Hippocampal formation (tissue), 2 donors: ENCODE measurements around the gene SLC22A4.

Source experiments
- DNase-seq, 2 donors: peaks; one replicate each; lab custom pipeline; 2025; lab: John Stamatoyannopoulos, UW

Gene SLC22A4

GRCh38 chr5:132376694-132377641 lies 82.8 kb downstream of the SLC22A4 start:
- DNase-seq: peak; percentile 61 to 75

GRCh38 chr5:132377738-132378137 lies 83.5 kb downstream of the SLC22A4 start:
- DNase-seq: no peak

GRCh38 chr5:132378580-132378979 lies 84.4 kb downstream of the SLC22A4 start:
- no peak for DNase-seq

- DNase-seq: no peak
Measured at GRCh38 chr5:132380047-132380446, 85.9 kb downstream of the SLC22A4 start.

- DNase-seq: no peak
Measured at GRCh38 chr5:132380741-132381140, 86.5 kb downstream of the SLC22A4 start.

- DNase-seq: no peak
Measured at GRCh38 chr5:132381614-132382013, 87.4 kb downstream of the SLC22A4 start.

- no peak for DNase-seq
Measured at GRCh38 chr5:132383261-132383660, 89.1 kb downstream of the SLC22A4 start.

- no peak for DNase-seq
Measured at GRCh38 chr5:132383984-132384383, 89.8 kb downstream of the SLC22A4 start.

- no peak for DNase-seq
Measured at GRCh38 chr5:132384506-132385050, 90.4 kb downstream of the SLC22A4 start.

- DNase-seq: peak; percentile 63 to 69
Measured at GRCh38 chr5:132385326-132386105, 91.3 kb downstream of the SLC22A4 start.

GRCh38 chr5:132386644-132387286 lies 92.6 kb downstream of the SLC22A4 start:
- DNase-seq: peak; percentile 61 to 74

GRCh38 chr5:132387640-132388117 lies 93.5 kb downstream of the SLC22A4 start:
- DNase-seq: no peak

GRCh38 chr5:132388244-132389050 lies 94.3 kb downstream of the SLC22A4 start:
- no peak for DNase-seq

- DNase-seq: no peak
Measured at GRCh38 chr5:132389051-132389331, 94.8 kb downstream of the SLC22A4 start.

GRCh38 chr5:132389585-132390286 lies 95.5 kb downstream of the SLC22A4 start:
- DNase-seq: no peak

GRCh38 chr5:132391247-132391646 lies 97.1 kb downstream of the SLC22A4 start:
- no peak for DNase-seq

GRCh38 chr5:132391870-132392269 lies 97.7 kb downstream of the SLC22A4 start:
- DNase-seq: no peak

GRCh38 chr5:132392411-132392810 lies 98.2 kb downstream of the SLC22A4 start:
- DNase-seq: no peak

- DNase-seq: no peak
Measured at GRCh38 chr5:132392978-132393825, 99.0 kb downstream of the SLC22A4 start.
